ENCODE results near the gene NBPF11. TPM values are rescaled to one million over a fixed set of nuclear protein-coding genes. Genes with fewer than 3 reads are reported as not detected.
"Not testable (repeated sequence)": the region's sequence is repeated elsewhere in the genome, so short reads cannot be mapped to it uniquely, and the experiment has no call there.

Gene NBPF11
- total RNA-seq, 2 experiments from 2014 or later: 13.2 to 20.3 TPM

DNA sequence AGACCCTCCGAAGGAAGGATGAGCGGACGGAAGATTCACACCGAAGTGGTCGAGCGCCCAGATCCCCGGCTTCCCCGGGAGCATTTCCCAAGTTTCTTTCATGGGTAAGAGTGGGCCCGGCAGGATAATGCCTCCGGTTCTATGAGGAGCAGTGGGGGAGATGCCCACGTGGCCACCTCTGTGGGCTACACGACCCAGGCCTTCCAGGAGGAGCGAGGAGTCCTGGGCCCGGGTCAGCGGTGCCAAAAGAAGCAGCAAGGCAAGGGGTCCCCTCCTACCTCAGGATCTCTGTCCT is 7.9 kb upstream of the NBPF11 start:
- Histone ChIP-seq H4K20me1 (ENCODE audit: insufficient read depth, low read length) (no peaks in the 10 kb centered on the region), H3K4me1 (ENCODE audit: insufficient read depth, low read length, poor library complexity, severe bottlenecking) (peaks cover 4% of the 10 kb centered on the region), H3K9me3 (ENCODE audit: low read length) (no peaks in the 10 kb centered on the region), H3K4me3 (ENCODE audit: low read depth, low read length, poor library complexity, severe bottlenecking) (no peak overlapping the region), H3K4me2 (ENCODE audit: low read length) (no peak overlapping the region), H3K79me2 (ENCODE audit: insufficient read depth, low read depth, low read length) (no peaks in the 10 kb centered on the region), H3K36me3 (ENCODE audit: insufficient read depth, low read length) (no peaks in the 10 kb centered on the region), H2AFZ (ENCODE audit: low read length) (no peak overlapping the region), H3K27ac (ENCODE audit: low read depth, low read length, poor library complexity, severe bottlenecking) (no peak overlapping the region), H3K9me2 (ENCODE audit: insufficient read depth, low read length) (no peaks in the 10 kb centered on the region)
- no peak for DNase-seq (ENCODE audit: low spot score)
- POLR2A ChIA-PET: no interaction called here
- CTCF ChIA-PET (ENCODE audit: unreplicated experiment): no interaction called here
- no peak for TF ChIP-seq EZH2phosphoT487 (IDR thresholded peaks at IDR 0.05; ENCODE audit: borderline replicate concordance, low read depth, low read length)
- TF ChIP-seq, protein P1, sequence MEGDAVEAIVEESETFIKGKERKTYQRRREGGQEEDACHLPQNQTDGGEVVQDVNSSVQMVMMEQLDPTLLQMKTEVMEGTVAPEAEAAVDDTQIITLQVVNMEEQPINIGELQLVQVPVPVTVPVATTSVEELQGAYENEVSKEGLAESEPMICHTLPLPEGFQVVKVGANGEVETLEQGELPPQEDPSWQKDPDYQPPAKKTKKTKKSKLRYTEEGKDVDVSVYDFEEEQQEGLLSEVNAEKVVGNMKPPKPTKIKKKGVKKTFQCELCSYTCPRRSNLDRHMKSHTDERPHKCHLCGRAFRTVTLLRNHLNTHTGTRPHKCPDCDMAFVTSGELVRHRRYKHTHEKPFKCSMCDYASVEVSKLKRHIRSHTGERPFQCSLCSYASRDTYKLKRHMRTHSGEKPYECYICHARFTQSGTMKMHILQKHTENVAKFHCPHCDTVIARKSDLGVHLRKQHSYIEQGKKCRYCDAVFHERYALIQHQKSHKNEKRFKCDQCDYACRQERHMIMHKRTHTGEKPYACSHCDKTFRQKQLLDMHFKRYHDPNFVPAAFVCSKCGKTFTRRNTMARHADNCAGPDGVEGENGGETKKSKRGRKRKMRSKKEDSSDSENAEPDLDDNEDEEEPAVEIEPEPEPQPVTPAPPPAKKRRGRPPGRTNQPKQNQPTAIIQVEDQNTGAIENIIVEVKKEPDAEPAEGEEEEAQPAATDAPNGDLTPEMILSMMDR (conservative IDR thresholded peaks at IDR 0.05; ENCODE audit: low read length): no peak
- BruUV-seq (replicated peaks): no TSS peak
- intact Hi-C loops (cut with micrococcal nuclease; ENCODE audit: unreplicated experiment): no loop called here

DNA sequence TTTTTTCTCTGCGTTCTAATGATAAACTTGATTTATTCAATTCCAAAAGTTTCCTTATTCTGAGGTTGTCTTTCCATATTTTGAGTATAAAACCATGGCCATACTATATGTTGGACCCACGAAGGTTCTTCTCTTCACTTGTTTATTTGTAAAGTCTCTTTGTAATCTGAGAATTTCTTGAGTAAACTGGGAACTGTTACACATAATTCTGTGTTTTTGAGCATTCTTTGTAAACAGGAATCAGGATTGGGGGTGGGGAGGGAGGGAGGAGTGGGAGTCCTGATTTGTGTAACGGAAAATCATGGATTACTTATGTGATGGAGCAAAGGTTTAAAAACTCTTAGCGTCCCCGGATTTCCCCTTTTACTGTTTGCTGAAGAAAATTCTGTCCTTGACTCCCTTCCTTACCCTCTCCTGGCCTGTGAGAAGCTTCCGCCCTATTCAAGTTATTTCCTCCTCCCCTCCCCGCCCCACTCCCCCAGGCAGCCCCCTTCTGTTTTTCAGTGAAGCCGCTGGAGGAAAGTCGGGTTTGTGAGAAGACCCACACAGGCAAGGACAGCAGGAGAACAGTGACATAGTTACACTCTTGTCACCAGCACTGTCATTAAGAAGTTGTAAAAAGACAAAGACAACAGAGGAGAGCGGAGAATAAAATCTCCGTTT is 6.4 kb upstream of the NBPF11 start:
- Histone ChIP-seq H3K36me3 (ENCODE audit: insufficient read depth, low read length) (no peaks in the 10 kb centered on the region), H4K20me1 (ENCODE audit: insufficient read depth, low read length) (no peaks in the 10 kb centered on the region), H2AFZ (ENCODE audit: low read length) (no peak overlapping the region), H3K79me2 (ENCODE audit: insufficient read depth, low read depth, low read length) (no peaks in the 10 kb centered on the region), H3K27ac (ENCODE audit: low read depth, low read length, poor library complexity, severe bottlenecking) (no peak overlapping the region), H3K4me3 (ENCODE audit: low read depth, low read length, poor library complexity, severe bottlenecking) (peak overlapping the region; percentile 43), H3K4me1 (ENCODE audit: insufficient read depth, low read length, poor library complexity, severe bottlenecking) (peaks cover 4% of the 10 kb centered on the region), H3K4me2 (ENCODE audit: low read length) (peak overlapping the region; percentile 39), H3K9me3 (ENCODE audit: low read length) (no peaks in the 10 kb centered on the region), H3K9me2 (ENCODE audit: insufficient read depth, low read length) (no peaks in the 10 kb centered on the region)
- POLR2A ChIA-PET: interaction anchor here (0.6 kb wide), 1 partner anchor 97 kb away, joined by 4 read pairs; no protein-coding TSS in a partner anchor
- no TSS peak for BruUV-seq (replicated peaks)
- CTCF ChIA-PET (ENCODE audit: unreplicated experiment): no interaction called here
- no peak for TF ChIP-seq EZH2phosphoT487 (IDR thresholded peaks at IDR 0.05; ENCODE audit: borderline replicate concordance, low read depth, low read length)
- TF ChIP-seq, protein P1 (conservative IDR thresholded peaks at IDR 0.05; ENCODE audit: low read length): no peak
- intact Hi-C loops (cut with micrococcal nuclease; ENCODE audit: unreplicated experiment): no loop called here
- no peak for DNase-seq (ENCODE audit: low spot score)

DNA sequence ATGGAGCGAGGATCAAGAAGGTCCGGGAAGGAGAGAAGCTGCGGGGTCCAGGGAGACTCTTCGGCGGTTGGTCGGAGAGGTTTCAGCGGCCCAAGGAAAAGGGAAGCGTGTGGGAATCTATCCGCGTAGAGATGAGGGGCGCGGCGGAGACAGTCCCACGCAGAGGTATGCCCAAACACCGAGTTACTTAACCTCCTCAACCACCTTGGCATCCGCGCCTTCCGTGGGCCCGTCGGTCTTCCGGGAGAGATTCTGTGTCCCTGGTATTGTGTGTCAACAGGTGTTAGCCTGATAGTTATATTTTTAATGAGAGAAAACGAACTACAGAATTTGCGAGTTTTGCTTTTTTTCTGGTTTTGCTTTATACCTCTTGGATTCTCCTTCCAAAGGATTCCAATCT is 5.7 kb upstream of the NBPF11 start:
- H3K79me2 ChIP-seq (ENCODE audit: insufficient read depth, low read depth, low read length); CTCF ChIA-PET (ENCODE audit: unreplicated experiment); H3K9me3 ChIP-seq (ENCODE audit: low read length); H4K20me1 ChIP-seq (ENCODE audit: insufficient read depth, low read length); BruUV-seq (replicated peaks); H2AFZ ChIP-seq (ENCODE audit: low read length); intact Hi-C loops (cut with micrococcal nuclease; ENCODE audit: unreplicated experiment); DNase-seq (ENCODE audit: low spot score); POLR2A ChIA-PET; H3K9me2 ChIP-seq (ENCODE audit: insufficient read depth, low read length); H3K4me1 ChIP-seq (ENCODE audit: insufficient read depth, low read length, poor library complexity, severe bottlenecking); H3K36me3 ChIP-seq (ENCODE audit: insufficient read depth, low read length); H3K27ac ChIP-seq (ENCODE audit: low read depth, low read length, poor library complexity, severe bottlenecking): not testable (repeated sequence)
- peak overlapping the region; percentile 39 for H3K4me2 ChIP-seq (ENCODE audit: low read length)
- H3K4me3 ChIP-seq (ENCODE audit: low read depth, low read length, poor library complexity, severe bottlenecking): peak overlapping the region; percentile 43

DNA sequence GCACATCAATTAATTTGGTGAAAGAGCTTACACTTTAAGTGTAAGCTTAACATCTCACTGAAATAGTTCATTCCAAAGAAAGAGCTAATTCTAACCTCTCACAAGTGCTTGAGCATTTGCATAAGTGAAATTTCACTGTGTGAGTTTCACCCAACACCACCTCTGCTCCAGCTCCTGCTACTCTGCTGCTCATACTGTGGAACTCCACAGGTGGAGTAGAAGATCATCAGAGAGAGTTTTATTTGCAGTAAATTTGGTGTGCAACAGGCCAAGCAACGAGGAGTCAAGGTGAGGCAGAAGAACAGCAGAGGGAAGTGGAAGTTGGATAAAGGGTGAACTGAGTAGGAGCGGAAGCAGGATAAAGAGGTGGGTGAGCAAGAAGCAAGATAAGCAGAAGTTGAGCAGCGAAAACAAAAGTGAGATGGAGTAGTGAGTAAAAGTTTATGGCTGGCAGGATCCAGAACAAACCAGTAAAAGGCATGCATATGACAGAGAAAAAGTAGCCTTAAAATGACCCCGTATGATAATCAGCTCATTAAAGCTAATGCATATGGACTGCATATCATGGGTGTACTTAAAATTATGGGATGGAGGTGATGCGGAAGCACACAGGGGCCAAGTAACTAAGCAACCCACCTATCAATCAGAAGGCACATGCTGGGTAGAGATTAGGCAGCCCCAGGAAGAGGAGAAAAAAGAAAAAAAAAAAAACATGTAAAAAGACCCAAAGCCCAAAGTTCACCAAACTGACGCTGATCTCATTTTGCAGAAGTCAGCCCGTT is 3.6 kb upstream of the NBPF11 start:
- H3K36me3 ChIP-seq (ENCODE audit: insufficient read depth, low read length); H3K4me1 ChIP-seq (ENCODE audit: insufficient read depth, low read length, poor library complexity, severe bottlenecking); intact Hi-C loops (cut with micrococcal nuclease; ENCODE audit: unreplicated experiment); H3K79me2 ChIP-seq (ENCODE audit: insufficient read depth, low read depth, low read length); H4K20me1 ChIP-seq (ENCODE audit: insufficient read depth, low read length); H3K9me2 ChIP-seq (ENCODE audit: insufficient read depth, low read length); CTCF ChIA-PET (ENCODE audit: unreplicated experiment); H3K9me3 ChIP-seq (ENCODE audit: low read length); POLR2A ChIA-PET; BruUV-seq (replicated peaks): not testable (repeated sequence)
- DNase-seq (ENCODE audit: low spot score): peak; percentile 11
- H3K4me2 ChIP-seq (ENCODE audit: low read length): peak overlapping the region; percentile 64
- peak overlapping the region; percentile 46 for H3K4me3 ChIP-seq (ENCODE audit: low read depth, low read length, poor library complexity, severe bottlenecking)
- H3K27ac ChIP-seq (ENCODE audit: low read depth, low read length, poor library complexity, severe bottlenecking): peak overlapping the region; percentile 62
- peak overlapping the region; percentile 80; the same call in 1 of the 2 replicates for H2AFZ ChIP-seq (ENCODE audit: low read length)

DNA sequence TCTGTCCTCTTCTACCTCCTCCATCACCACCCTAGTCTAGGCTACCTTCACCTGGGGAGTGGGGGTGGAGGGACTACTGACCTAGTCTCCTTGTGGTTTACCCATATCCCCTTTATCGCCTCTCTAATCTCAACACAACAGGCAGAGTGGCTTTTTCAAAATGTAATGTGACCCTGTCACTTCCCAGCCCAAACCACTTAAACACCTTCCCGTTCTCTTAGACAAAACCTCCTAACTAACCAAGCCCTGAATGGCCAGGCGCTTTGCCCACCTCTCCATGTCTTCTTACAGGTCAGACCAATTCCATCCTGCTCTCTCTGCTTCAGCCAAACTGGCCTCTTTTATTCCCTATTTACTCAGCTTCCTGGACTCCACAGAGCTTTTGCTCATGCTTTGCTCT is 714 bp upstream of the NBPF11 start:
- H3K9me2 ChIP-seq (ENCODE audit: insufficient read depth, low read length); H3K79me2 ChIP-seq (ENCODE audit: insufficient read depth, low read depth, low read length); POLR2A ChIA-PET; H3K27ac ChIP-seq (ENCODE audit: low read depth, low read length, poor library complexity, severe bottlenecking); H3K9me3 ChIP-seq (ENCODE audit: low read length); H3K4me3 ChIP-seq (ENCODE audit: low read depth, low read length, poor library complexity, severe bottlenecking); H3K4me1 ChIP-seq (ENCODE audit: insufficient read depth, low read length, poor library complexity, severe bottlenecking); H3K36me3 ChIP-seq (ENCODE audit: insufficient read depth, low read length); H3K4me2 ChIP-seq (ENCODE audit: low read length); BruUV-seq (replicated peaks); DNase-seq (ENCODE audit: low spot score); intact Hi-C loops (cut with micrococcal nuclease; ENCODE audit: unreplicated experiment); H2AFZ ChIP-seq (ENCODE audit: low read length); CTCF ChIA-PET (ENCODE audit: unreplicated experiment); H4K20me1 ChIP-seq (ENCODE audit: insufficient read depth, low read length): not testable (repeated sequence)

Data from OCI-LY7 (cell line).